OCI-LY7 (cell line): ENCODE measurements around the gene ITIH1. TPM values are rescaled to one million over a fixed set of nuclear protein-coding genes. Genes with fewer than 3 reads are reported as not detected.

Experiments
- BruUV-seq: library from RNA; stranded (reverse); fragments of 400-500 nt; replicated peaks from 2 replicates; lab custom pipeline; 2021; lab: Mats Ljungman, UMichigan
- CTCF ChIA-PET: fragments of 300-600 bp; sonication (Branson Sonifier 250); formaldehyde crosslinking; loops from one replicate; lab custom pipeline; 2022; ENCODE audit warnings: antibody characterized with exemption; ENCODE audit not compliant: unreplicated experiment; lab: Charles Lee
- POLR2A ChIA-PET: fragments of 300-600 bp; sonication (Branson Sonifier 250); formaldehyde crosslinking; loops from one replicate; lab custom pipeline; 2022; ENCODE audit warnings: antibody characterized with exemption; lab: Charles Lee
- DNase-seq: peaks from one replicate; pipeline ENCODE4 v3.0.0-alpha.2; 2015; ENCODE audit warnings: low spot score
- H2AFZ ChIP-seq: fragments of 200-600 bp; sonication (generic), shearing (Covaris generic); 2 replicates; pipeline ENCODE4 v1.6.1; 2014; ENCODE audit warnings: mild to moderate bottlenecking, antibody characterized with exemption, low read length, moderate library complexity
- H3K27ac ChIP-seq: fragments of 200-600 bp; sonication (generic); 2 replicates; pipeline ENCODE4 v1.5.1; 2014; ENCODE audit warnings: mixed run types, low read depth, mild to moderate bottlenecking, moderate library complexity, low read length, inconsistent platforms; ENCODE audit not compliant: poor library complexity, severe bottlenecking
- H3K36me3 ChIP-seq: fragments of 200-600 bp; sonication (generic); 2 replicates; pipeline ENCODE4 v1.6.1; 2014; ENCODE audit warnings: mild to moderate bottlenecking, antibody characterized with exemption, low read length, moderate library complexity, mixed read lengths; ENCODE audit not compliant: insufficient read depth
- H3K4me1 ChIP-seq: fragments of 200-600 bp; sonication (generic); 2 replicates; pipeline ENCODE4 v1.5.1; 2014; ENCODE audit warnings: mild to moderate bottlenecking, low read length; ENCODE audit not compliant: insufficient read depth, poor library complexity, severe bottlenecking
- H3K4me2 ChIP-seq: fragments of 200-600 bp; sonication (generic); 2 replicates; pipeline ENCODE4 v1.6.1; 2014; ENCODE audit warnings: mild to moderate bottlenecking, low read length
- H3K4me3 ChIP-seq: fragments of 200-600 bp; sonication (generic); 2 replicates; pipeline ENCODE4 v1.5.1; 2014; ENCODE audit warnings: mild to moderate bottlenecking, low read depth, low read length; ENCODE audit not compliant: poor library complexity, severe bottlenecking
- H3K79me2 ChIP-seq: fragments of 200-600 bp; sonication (generic); 2 replicates; pipeline ENCODE4 v1.6.1; 2016; ENCODE audit warnings: low read depth, mild to moderate bottlenecking, low read length, moderate library complexity, mixed read lengths; ENCODE audit not compliant: insufficient read depth
- H3K9me2 ChIP-seq: fragments of 200-600 bp; sonication (generic); 2 replicates; pipeline ENCODE4 v1.6.1; 2016; ENCODE audit warnings: mild to moderate bottlenecking, low read length, mixed read lengths; ENCODE audit not compliant: insufficient read depth
- H3K9me3 ChIP-seq: fragments of 200-600 bp; sonication (generic); 2 replicates; pipeline ENCODE4 v1.6.1; 2014; ENCODE audit warnings: mild to moderate bottlenecking, mixed run types, low read length, mixed read lengths
- H4K20me1 ChIP-seq: fragments of 200-600 bp; sonication (generic); 2 replicates; pipeline ENCODE4 v1.6.1; 2014; ENCODE audit warnings: mild to moderate bottlenecking, antibody characterized with exemption, low read length, moderate library complexity, mixed read lengths; ENCODE audit not compliant: insufficient read depth
- CTCF ChIP-seq: fragments of 200-600 bp; sonication (generic); conservative IDR thresholded peaks from 2 replicates; pipeline ENCODE4 v1.5.1; 2014; ENCODE audit warnings: mild to moderate bottlenecking, antibody characterized with exemption, low read length, moderate library complexity, mixed read lengths
- EZH2phosphoT487 ChIP-seq: fragments of 200-600 bp; sonication (generic); IDR thresholded peaks from 2 replicates; pipeline ENCODE4 v1.6.1; 2018; ENCODE audit warnings: low read depth, borderline replicate concordance, mild to moderate bottlenecking, mixed run types, antibody characterized with exemption, low read length, moderate library complexity, mixed read lengths
- intact Hi-C: fragments of 100-400 bp; cut with micrococcal nuclease; formaldehyde crosslinking; loops from one replicate; pipeline ENCODE4 v1.10.0; 2022; ENCODE audit not compliant: unreplicated experiment
- total RNA-seq, 2 experiments: library from RNA; depleted of rRNA in 1 of 2; stranded (reverse); fragments of >200 nt in 1 of 2; shearing (Covaris generic) in 1 of 2; gene quantifications; 2 replicates each; pipeline ENCODE4 v1.2.3, GENCODE V29; 2014 to 2022

ITIH1 gene
- total RNA-seq, 2 experiments from 2014 or later, result not detected

GRCh38 chr3:52784021-52784621, 6.7 kb downstream of the ITIH1 start:
- Histone ChIP-seq H3K9me2 (no peaks in the 10 kb centered on the region), H3K27ac (no peak overlapping the region), H3K4me3 (no peak overlapping the region), H4K20me1 (no peaks in the 10 kb centered on the region), H3K79me2 (no peaks in the 10 kb centered on the region), H3K36me3 (no peaks in the 10 kb centered on the region), H3K9me3 (no peaks in the 10 kb centered on the region), H3K4me1 (peaks cover 5% of the 10 kb centered on the region), H2AFZ (no peak overlapping the region), H3K4me2 (no peak overlapping the region)
- no TSS peak for BruUV-seq
- ChIA-PET CTCF (no interaction called here), POLR2A (no interaction called here)
- DNase-seq, result no peak
- intact Hi-C loops, result no loop called here
- TF ChIP-seq CTCF (no peak), EZH2phosphoT487 (no peak)

- TF ChIP-seq CTCF (no peak), EZH2phosphoT487 (no peak)
- H3K79me2 ChIP-seq, result no peaks in the 10 kb centered on the region
- intact Hi-C loops, result no loop called here
- H4K20me1 ChIP-seq, result no peaks in the 10 kb centered on the region
- no peak overlapping the region for H3K4me2 ChIP-seq
- H3K9me2 ChIP-seq, result no peaks in the 10 kb centered on the region
- no peak overlapping the region for H3K27ac ChIP-seq
- CTCF ChIA-PET, result no interaction called here
- BruUV-seq, result no TSS peak
- no peak for DNase-seq
- POLR2A ChIA-PET, result no interaction called here
- no peak overlapping the region for H3K4me3 ChIP-seq
- H3K36me3 ChIP-seq, result no peaks in the 10 kb centered on the region
- H2AFZ ChIP-seq, result no peak overlapping the region
- H3K9me3 ChIP-seq, result no peaks in the 10 kb centered on the region
- no peaks in the 10 kb centered on the region for H3K4me1 ChIP-seq
Observed at GRCh38 chr3:52784931-52785590, 7.7 kb downstream of the ITIH1 start.
